Activated CD4-positive, CD25-positive, alpha-beta regulatory T cell treated with anti-CD3 and anti-CD28 coated beads, Interleukin-2, amount 50 U/mL, for 16 hours (primary cell): ENCODE measurements around the gene ONECUT2.

Experiments
- DNase-seq: peaks from one replicate; pipeline ENCODE4 v3.0.0-alpha.2; 2020; ENCODE audit warnings: low read depth, low spot score

Gene ONECUT2

GRCh38 chr18:57523171-57523956 lies 88.2 kb downstream of the ONECUT2 start:
- DNase-seq: no peak

- DNase-seq: no peak
Observed at GRCh38 chr18:57527556-57528229, 92.5 kb downstream of the ONECUT2 start.

- DNase-seq: no peak
Observed at GRCh38 chr18:57529151-57529550, 94.0 kb downstream of the ONECUT2 start.

- DNase-seq: no peak
Observed at GRCh38 chr18:57533006-57533867, 98.1 kb downstream of the ONECUT2 start.

- no peak for DNase-seq
Observed at GRCh38 chr18:57533868-57534510, 98.8 kb downstream of the ONECUT2 start.

GRCh38 chr18:57534511-57534909 lies 99.3 kb downstream of the ONECUT2 start:
- no peak for DNase-seq

GRCh38 chr18:57538614-57539013 lies 103.4 kb downstream of the ONECUT2 start:
- DNase-seq: no peak

GRCh38 chr18:57539702-57540101 lies 104.5 kb downstream of the ONECUT2 start:
- no peak for DNase-seq
